Activated T-helper 17 cell treated with anti-CD3 and anti-CD28 coated beads, Interleukin-2, amount 50 U/mL, for 72 hours (primary cell): ENCODE data around the gene PEX1. TPM values are rescaled to one million over a fixed set of nuclear protein-coding genes. Genes with fewer than 3 reads are reported as not detected.
"Not testable (repeated sequence)": the region's sequence is repeated elsewhere in the genome, so short reads cannot be mapped to it uniquely, and the experiment has no call there.

ENCODE experiments used
- ATAC-seq: fragments of 150-1000 bp; cut with Tn5 transposase; replicated peaks from 2 replicates; pipeline ENCODE4 v1.10.0; 2021; ENCODE audit warnings: mild to moderate bottlenecking, moderate library complexity
- H3K27ac Mint-ChIP-seq: one replicate; pipeline ENCODE4 v1.8.0; 2022; ENCODE audit warnings: mixed read lengths
- H3K27me3 Mint-ChIP-seq: one replicate; pipeline ENCODE4 v1.8.0; 2022; ENCODE audit warnings: mixed read lengths
- H3K36me3 Mint-ChIP-seq: one replicate; pipeline ENCODE4 v1.8.0; 2022; ENCODE audit warnings: low read depth, mild to moderate bottlenecking, mixed read lengths
- H3K4me1 Mint-ChIP-seq: one replicate; pipeline ENCODE4 v1.8.0; 2022; ENCODE audit warnings: mixed read lengths
- H3K4me3 Mint-ChIP-seq: one replicate; pipeline ENCODE4 v1.8.0; 2022; ENCODE audit warnings: mild to moderate bottlenecking, mixed read lengths
- H3K9me3 Mint-ChIP-seq: one replicate; pipeline ENCODE4 v1.8.0; 2022; ENCODE audit warnings: mixed read lengths
- total RNA-seq, 2 donors: library from RNA; stranded (reverse); gene quantifications; one replicate each; pipeline ENCODE4 v1.2.3, GENCODE V29; 2022

Gene PEX1
- total RNA-seq, 2 donors from 2014 or later, result 10.9 to 12.8 TPM

DNA sequence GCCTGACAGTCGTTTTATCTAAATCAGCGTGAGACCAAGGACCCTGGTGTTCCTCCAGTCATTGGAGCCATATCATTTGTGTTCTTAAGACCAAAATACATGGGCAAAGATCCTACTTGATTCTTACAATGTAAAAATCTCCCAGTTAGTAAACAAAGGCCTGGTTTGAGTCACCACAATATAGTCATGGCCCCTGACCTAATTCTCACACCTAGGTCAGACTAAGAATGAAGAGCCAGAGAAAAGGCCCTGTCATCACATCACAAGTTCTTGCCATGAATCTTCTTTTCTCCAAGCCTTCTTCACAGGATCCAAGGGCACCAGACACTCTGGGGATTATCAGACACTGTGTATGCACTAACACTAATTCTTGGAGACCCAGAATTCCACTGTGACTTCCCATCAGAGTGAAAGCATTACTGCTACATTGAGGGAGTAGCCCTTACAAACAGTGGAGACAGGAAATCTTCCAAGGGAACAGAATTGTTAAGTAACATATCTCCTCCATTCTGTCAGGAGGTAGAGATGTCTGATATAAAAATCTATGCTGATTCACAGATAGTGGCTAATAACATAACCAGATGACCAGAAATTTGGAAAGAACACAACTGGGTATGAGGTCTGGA is 42.9 kb downstream of the PEX1 start:
- Mint-ChIP-seq H3K9me3 (no peaks in the 10 kb centered on the region), H3K4me1 (no peaks in the 10 kb centered on the region), H3K27me3 (no peaks in the 10 kb centered on the region), H3K36me3 (peaks cover 43% of the 10 kb centered on the region), H3K27ac (no peak overlapping the region), H3K4me3 (no peak overlapping the region)
- peak; percentile 62 for ATAC-seq

DNA sequence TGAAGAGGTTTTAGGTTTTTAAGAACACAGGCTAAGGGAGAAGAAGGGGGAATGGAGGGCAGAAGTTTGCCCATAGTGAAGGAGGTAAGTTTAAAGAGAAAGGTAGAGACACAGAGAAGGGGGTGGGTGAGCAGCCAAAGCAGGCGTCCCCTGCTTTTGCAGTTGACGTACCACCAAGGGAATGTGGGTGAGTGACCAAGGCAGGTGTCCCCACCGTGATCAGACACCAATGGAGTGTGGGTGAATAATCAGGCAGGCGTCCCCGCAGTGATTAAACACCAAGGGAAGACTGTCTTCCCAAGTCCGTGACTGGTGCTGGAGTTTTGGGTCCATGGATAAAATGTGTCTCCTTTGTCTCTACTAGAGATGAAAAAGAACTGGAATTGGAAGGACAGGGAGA is 44.1 kb downstream of the PEX1 start:
- not testable (repeated sequence) for ATAC-seq, H3K4me3 Mint-ChIP-seq, H3K9me3 Mint-ChIP-seq, H3K27ac Mint-ChIP-seq, H3K4me1 Mint-ChIP-seq, H3K27me3 Mint-ChIP-seq
- peaks cover 33% of the 10 kb centered on the region for H3K36me3 Mint-ChIP-seq

DNA sequence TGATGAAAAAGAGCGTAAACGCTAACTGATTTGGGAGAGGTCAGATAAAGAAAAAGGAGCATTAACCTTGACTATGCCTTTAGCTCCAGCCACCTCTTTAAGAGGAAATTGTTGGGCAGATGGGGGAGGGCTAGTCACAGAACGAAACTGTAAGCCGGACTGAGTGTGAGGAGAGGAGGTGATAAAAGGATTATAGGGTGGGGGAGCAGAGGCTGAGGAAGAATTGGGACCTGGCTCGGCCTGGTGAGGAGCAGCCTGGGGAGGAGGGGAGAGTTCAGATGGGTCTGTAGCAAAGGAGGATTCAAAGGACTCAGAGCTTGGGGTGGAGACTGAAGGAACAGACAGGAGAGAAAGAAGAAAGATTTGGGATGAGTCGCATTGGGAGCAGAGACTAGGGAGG is 44.7 kb downstream of the PEX1 start:
- not testable (repeated sequence) for H3K27me3 Mint-ChIP-seq, ATAC-seq, H3K4me3 Mint-ChIP-seq, H3K27ac Mint-ChIP-seq, H3K9me3 Mint-ChIP-seq, H3K4me1 Mint-ChIP-seq
- H3K36me3 Mint-ChIP-seq, result peaks cover 28% of the 10 kb centered on the region

DNA sequence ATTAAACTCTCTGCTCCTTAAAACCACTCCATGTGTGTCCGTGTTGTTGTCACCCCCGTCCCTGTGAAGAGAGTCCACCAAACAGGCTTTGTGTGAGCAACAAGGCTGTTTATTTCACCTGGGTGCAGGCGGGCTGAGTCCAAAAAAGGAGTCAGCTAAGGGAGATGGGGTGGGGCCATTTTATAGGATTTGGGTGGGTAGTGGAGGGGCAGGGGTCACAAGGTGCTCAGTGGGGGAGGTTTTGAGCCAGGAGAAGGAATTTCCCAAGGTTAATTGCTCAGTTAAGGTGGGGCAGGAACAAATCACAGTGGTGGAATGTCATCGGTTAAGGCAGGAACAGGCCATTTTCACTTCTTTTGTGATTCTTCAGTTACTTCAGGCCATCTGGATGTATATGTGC is 49.2 kb downstream of the PEX1 start:
- not testable (repeated sequence) for H3K27me3 Mint-ChIP-seq, H3K4me1 Mint-ChIP-seq, ATAC-seq, H3K4me3 Mint-ChIP-seq, H3K27ac Mint-ChIP-seq, H3K36me3 Mint-ChIP-seq, H3K9me3 Mint-ChIP-seq

DNA sequence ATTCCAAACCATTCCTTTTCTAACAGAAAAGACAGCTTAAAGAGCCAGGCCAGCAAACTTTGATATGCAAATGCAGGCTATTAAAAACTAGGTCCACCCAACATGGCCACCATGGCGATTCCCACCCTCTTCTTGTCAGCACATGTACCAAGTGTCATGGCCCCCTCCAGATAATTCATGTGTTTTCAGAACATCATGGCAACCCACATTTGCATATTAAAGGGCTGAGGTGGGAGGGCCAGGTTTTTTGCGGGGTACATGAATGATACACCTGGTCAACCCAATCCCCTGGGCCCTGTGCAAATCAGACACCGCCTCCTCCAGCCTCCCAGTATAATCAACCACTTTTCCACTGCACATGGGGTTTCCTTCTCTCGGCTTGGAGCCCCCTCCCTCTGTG is 49.6 kb downstream of the PEX1 start:
- H3K27ac Mint-ChIP-seq, result no peak overlapping the region
- H3K4me1 Mint-ChIP-seq, result no peaks in the 10 kb centered on the region
- H3K36me3 Mint-ChIP-seq, result no peaks in the 10 kb centered on the region
- H3K4me3 Mint-ChIP-seq, result no peak overlapping the region
- no peak for ATAC-seq
- H3K27me3 Mint-ChIP-seq, result no peaks in the 10 kb centered on the region
- H3K9me3 Mint-ChIP-seq, result no peaks in the 10 kb centered on the region

DNA sequence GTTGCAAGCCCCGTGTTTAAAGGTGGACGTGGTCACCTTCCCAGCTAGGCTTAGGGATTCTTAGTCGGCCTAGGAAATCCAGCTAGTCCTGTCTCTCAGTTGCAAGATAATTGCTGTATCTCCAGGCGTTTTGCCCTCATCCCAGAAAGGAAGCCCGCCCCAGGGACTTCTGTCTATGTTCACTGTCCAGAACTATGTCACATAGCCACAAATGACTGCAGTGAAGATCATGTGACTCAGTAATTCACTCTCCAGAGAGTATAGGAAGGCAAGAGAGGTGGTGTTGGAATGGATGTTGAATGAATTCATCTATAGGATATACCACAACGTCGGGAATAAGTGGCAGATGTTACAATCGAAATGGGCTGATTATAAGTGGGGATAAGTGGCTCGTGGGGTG is 50.2 kb downstream of the PEX1 start:
- Mint-ChIP-seq H3K27me3 (no peaks in the 10 kb centered on the region), H3K36me3 (no peaks in the 10 kb centered on the region), H3K4me3 (no peak overlapping the region), H3K27ac (no peak overlapping the region), H3K9me3 (no peaks in the 10 kb centered on the region), H3K4me1 (no peaks in the 10 kb centered on the region)
- no peak for ATAC-seq

DNA sequence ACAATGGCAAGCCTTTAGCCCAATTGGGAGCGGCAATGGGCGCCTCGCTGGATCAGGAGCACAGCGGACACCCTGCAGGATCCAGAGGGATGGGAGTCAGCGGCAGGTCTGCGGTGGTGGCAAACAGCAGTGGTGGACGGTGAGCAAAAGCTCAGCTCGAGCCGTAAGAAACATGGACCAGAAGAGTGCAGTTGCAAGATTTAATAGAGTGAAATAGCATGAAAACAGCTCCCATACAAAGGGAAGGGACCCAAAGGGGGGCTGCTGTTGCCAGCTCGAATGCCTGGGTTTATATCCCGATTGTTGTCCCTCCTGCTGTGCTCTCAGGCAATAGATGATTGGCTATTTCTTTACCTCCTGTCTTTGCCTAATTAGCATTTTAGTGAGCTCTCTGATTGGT is 50.6 kb downstream of the PEX1 start, which contains the start of gene ERVW-1:
TSS of gene ERVW-1 (minus strand) at position 266 of the 400 bp plus-strand sequence. CDS start 7,565 bp downstream, outside the sequence.
- not testable (repeated sequence) for H3K27me3 Mint-ChIP-seq, H3K27ac Mint-ChIP-seq, H3K9me3 Mint-ChIP-seq, H3K36me3 Mint-ChIP-seq, H3K4me1 Mint-ChIP-seq, H3K4me3 Mint-ChIP-seq, ATAC-seq

GRCh38 chr7:92475851-92476590 is 52.3 kb downstream of the PEX1 start:
- not testable (repeated sequence) for H3K4me3 Mint-ChIP-seq, H3K36me3 Mint-ChIP-seq

DNA sequence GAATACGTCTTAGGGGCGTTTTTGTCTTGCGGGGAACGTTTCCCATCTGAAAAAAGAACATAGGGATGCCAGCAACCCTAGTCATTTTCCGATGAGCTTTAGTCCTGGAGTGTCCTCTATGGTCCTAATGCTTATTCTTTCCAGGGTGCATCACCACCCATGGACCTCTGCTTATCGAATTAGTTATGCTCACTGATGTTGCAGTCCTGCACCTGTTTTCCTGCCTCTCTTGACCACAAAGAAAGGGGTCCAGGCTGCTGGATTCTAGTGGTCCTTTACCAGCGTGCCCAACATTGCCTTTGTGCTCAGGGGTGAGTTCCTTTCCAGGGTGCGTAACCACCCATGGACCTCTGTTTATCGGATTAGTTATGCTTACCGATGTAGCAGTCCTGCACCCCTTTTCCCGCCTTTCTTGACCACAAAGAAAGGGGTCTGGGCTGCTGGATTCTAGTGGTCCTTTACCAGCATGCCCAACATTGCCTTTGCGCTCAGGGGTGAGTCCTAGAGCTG is 53.0 kb downstream of the PEX1 start:
- ATAC-seq, H3K27me3 Mint-ChIP-seq, H3K27ac Mint-ChIP-seq, H3K4me3 Mint-ChIP-seq, H3K9me3 Mint-ChIP-seq, H3K4me1 Mint-ChIP-seq, H3K36me3 Mint-ChIP-seq: not testable (repeated sequence)

More at GRCh38 chr7:92475851-92476590, 52.3 kb downstream of the PEX1 start:
- ATAC-seq, H3K9me3 Mint-ChIP-seq, H3K4me1 Mint-ChIP-seq, H3K27me3 Mint-ChIP-seq, H3K27ac Mint-ChIP-seq: not testable (repeated sequence)

- not testable (repeated sequence) for H3K27ac Mint-ChIP-seq, H3K4me3 Mint-ChIP-seq, H3K4me1 Mint-ChIP-seq, H3K27me3 Mint-ChIP-seq, ATAC-seq, H3K9me3 Mint-ChIP-seq, H3K36me3 Mint-ChIP-seq
Observed at GRCh38 chr7:92473989-92474388, 54.3 kb downstream of the PEX1 start.

DNA sequence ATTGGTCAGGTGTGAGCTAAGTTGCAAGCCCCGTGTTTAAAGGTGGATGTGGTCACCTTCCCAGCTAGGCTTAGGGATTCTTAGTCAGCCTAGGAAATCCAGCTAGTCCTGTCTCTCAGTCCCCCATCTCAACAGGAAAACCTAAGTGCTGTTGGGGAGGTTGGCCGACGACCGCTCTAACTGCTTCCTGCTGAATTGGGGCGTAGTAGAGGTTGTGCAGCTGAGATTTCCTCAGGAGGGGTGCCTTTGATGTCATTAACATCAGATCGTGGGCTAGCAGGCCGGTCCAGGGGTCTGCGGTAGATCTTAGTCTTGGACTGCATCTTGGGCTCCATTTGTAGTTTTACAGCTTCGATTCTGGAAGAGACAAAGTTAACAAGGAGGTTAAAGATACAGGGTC is 59.7 kb downstream of the PEX1 start:
- H3K27ac Mint-ChIP-seq, ATAC-seq, H3K9me3 Mint-ChIP-seq, H3K4me1 Mint-ChIP-seq, H3K27me3 Mint-ChIP-seq, H3K36me3 Mint-ChIP-seq, H3K4me3 Mint-ChIP-seq: not testable (repeated sequence)

DNA sequence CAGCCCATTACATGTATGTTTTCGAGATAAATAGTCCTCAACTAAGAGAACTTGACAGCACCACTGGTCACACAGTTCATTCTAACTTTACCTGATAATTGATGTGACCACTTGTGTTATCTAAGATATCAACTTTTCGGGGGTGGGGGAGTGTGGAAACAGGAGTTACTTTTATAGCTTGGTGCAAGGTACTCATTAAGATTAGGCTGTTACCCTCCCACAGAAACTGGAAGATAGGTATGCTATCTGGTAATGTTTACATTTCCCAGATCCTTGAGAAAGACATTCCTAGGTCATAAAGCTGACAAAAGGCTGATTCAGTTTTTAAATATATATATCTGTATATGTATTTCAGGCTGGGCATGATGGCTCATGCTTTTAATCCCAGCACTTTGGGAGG is 61.6 kb downstream of the PEX1 start:
- Mint-ChIP-seq H3K4me1 (no peaks in the 10 kb centered on the region), H3K4me3 (no peak overlapping the region), H3K9me3 (peaks cover 3% of the 10 kb centered on the region), H3K27me3 (no peaks in the 10 kb centered on the region), H3K27ac (no peak overlapping the region), H3K36me3 (no peaks in the 10 kb centered on the region)
- no peak for ATAC-seq

DNA sequence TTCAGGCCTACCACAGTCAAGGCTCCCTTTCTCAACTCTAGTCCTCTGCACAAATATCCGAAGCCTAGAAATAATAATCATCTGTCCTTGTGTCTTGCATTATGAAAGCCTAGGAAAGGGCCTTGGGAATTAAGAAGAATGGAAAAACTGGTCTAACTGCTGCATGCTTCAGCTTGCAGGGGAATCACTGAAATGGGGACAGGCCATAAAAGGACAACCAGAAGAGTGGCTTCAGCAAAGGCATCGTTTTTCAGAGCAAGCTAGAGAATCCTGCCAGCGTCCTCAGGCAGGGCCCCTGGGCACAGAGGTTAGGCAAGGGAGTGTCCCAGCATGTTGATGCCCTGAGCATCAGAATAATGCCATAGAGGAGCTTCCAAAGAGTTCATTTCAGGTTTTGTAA is 63.8 kb downstream of the PEX1 start:
- no peak for ATAC-seq
- H3K4me1 Mint-ChIP-seq, result no peaks in the 10 kb centered on the region
- peaks cover 3% of the 10 kb centered on the region for H3K9me3 Mint-ChIP-seq
- no peaks in the 10 kb centered on the region for H3K27me3 Mint-ChIP-seq
- no peaks in the 10 kb centered on the region for H3K36me3 Mint-ChIP-seq
- no peak overlapping the region for H3K27ac Mint-ChIP-seq
- H3K4me3 Mint-ChIP-seq, result no peak overlapping the region

DNA sequence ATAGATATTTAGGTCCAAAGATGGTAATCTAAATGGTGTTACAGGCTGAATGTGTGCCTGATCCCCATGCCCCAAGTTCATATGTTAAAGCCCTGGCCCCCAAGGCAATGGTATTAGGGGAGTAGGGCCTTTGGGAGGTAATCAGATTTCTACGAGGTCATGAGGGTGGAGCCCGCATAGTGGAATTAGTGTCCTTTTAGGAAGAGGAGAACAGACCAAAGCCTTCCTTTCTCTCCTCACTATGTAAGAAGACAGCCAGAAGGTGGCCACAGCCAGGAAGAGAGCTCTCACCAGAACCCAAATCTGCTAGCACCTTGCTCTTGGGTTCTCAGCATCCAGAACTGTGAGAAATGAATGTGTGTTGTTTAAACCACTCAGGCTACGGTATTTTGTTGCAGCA is 65.8 kb downstream of the PEX1 start:
- Mint-ChIP-seq H3K27ac (no peak overlapping the region), H3K27me3 (no peaks in the 10 kb centered on the region), H3K9me3 (no peaks in the 10 kb centered on the region), H3K4me1 (no peaks in the 10 kb centered on the region), H3K4me3 (no peak overlapping the region), H3K36me3 (no peaks in the 10 kb centered on the region)
- ATAC-seq, result no peak
